OCI-LY1 (cell line): Measurements from ENCODE around the gene KLC1.

Experiments used
- H2AFZ ChIP-seq: fragments of 200-600 bp; sonication (generic), shearing (Covaris generic); 2 replicates; pipeline ENCODE4 v1.6.0; 2014; ENCODE audit warnings: antibody characterized with exemption, mild to moderate bottlenecking, low read length
- H3F3A ChIP-seq: fragments of 200-600 bp; sonication (generic), shearing (Covaris generic); 2 replicates; pipeline ENCODE4 v1.6.0; 2014; ENCODE audit warnings: mild to moderate bottlenecking, antibody characterized with exemption, low read length, moderate library complexity; ENCODE audit not compliant: insufficient read depth
- H3K27ac ChIP-seq: fragments of 200-600 bp; sonication (generic); 2 replicates; pipeline ENCODE4 v1.5.1; 2014; ENCODE audit warnings: low read length, mixed run types, mild to moderate bottlenecking, low read depth; ENCODE audit not compliant: poor library complexity, severe bottlenecking
- H3K27me3 ChIP-seq: fragments of 200-600 bp; sonication (generic); 2 replicates; pipeline ENCODE4 v1.6.0; 2014; ENCODE audit warnings: antibody characterized with exemption, mild to moderate bottlenecking, low read length, moderate library complexity; ENCODE audit not compliant: insufficient read depth
- H3K36me3 ChIP-seq: fragments of 200-600 bp; sonication (generic); 2 replicates; pipeline ENCODE4 v1.6.1; 2014; ENCODE audit warnings: mild to moderate bottlenecking, antibody characterized with exemption, low read length, moderate library complexity, mixed read lengths; ENCODE audit not compliant: insufficient read depth
- H3K4me1 ChIP-seq: fragments of 200-600 bp; sonication (generic); 2 replicates; pipeline ENCODE4 v1.5.1; 2014; ENCODE audit warnings: mild to moderate bottlenecking, low read length, moderate library complexity; ENCODE audit not compliant: insufficient read depth, severe bottlenecking
- H3K4me2 ChIP-seq: fragments of 200-600 bp; sonication (generic), shearing (Covaris generic); 2 replicates; pipeline ENCODE4 v1.6.1; 2014; ENCODE audit warnings: low read length
- H3K4me3 ChIP-seq: fragments of 200-600 bp; sonication (generic); 2 replicates; pipeline ENCODE4 v1.5.1; 2014; ENCODE audit warnings: low read length, low read depth, mild to moderate bottlenecking, mixed read lengths; ENCODE audit not compliant: poor library complexity, severe bottlenecking
- H3K79me2 ChIP-seq: fragments of 200-600 bp; shearing (Covaris generic); 2 replicates; pipeline ENCODE4 v1.6.1; 2016; ENCODE audit warnings: mixed run types, low read length, mixed read lengths; ENCODE audit not compliant: insufficient read depth
- H3K9ac ChIP-seq: fragments of 200-600 bp; sonication (generic), shearing (Covaris generic); 2 replicates; pipeline ENCODE4 v1.6.1; 2014; ENCODE audit warnings: mild to moderate bottlenecking, low read length, mixed read lengths
- H3K9me2 ChIP-seq: fragments of 200-600 bp; sonication (generic), shearing (Covaris generic); 2 replicates; pipeline ENCODE4 v1.6.1; 2014; ENCODE audit warnings: low read depth, mild to moderate bottlenecking, low read length, mixed read lengths
- H3K9me3 ChIP-seq: fragments of 200-600 bp; shearing (Covaris generic); 2 replicates; pipeline ENCODE4 v1.6.1; 2014; ENCODE audit warnings: low read length, mixed read lengths
- H4K20me1 ChIP-seq: fragments of 200-600 bp; sonication (generic), shearing (Covaris generic); 2 replicates; pipeline ENCODE4 v1.6.0; 2016; ENCODE audit warnings: mild to moderate bottlenecking, low read length; ENCODE audit not compliant: insufficient read depth
- EZH2 ChIP-seq: fragments of 200-600 bp; sonication (generic), shearing (Covaris generic); IDR thresholded peaks from 2 replicates; pipeline ENCODE4 v1.8.0; 2017; ENCODE audit warnings: borderline replicate concordance, mixed run types, mild to moderate bottlenecking, antibody characterized with exemption, low read length, moderate library complexity, mixed read lengths
- TF ChIP-seq, protein P1 (sequence below): fragments of 200-600 bp; sonication (generic), shearing (Covaris generic); IDR thresholded peaks from 2 replicates; pipeline ENCODE4 v1.5.1; 2017; ENCODE audit warnings: mild to moderate bottlenecking, antibody characterized with exemption, low read length, moderate library complexity, mixed read lengths

Gene KLC1

DNA sequence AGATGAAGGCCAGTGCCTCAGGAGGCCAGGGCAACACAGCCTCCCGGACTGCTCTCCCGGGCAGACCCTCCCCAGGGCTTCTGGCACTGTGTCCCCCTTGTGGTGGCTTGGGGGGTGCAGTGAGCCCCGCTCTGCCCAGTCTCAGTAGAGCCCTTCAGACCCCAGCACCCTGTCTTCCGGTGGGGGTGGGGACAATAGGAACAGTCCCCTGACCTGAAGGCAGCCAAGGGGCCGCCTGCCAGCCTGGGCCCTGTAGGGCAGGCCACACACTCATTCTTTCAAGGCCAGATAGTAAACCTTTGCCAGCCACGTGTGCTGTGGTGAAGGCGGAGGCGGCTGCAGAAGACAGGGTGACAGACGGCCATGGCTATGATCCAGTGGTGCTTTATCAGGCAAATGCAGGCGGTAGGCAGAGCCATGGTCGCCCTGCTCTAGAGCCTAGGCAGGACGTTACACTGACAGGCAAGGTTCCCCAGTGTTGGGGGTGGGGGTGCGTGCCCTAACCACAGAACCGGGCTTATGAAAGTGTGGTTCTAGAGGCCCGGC lies 101.6 kb downstream of the KLC1 start:
- no peak overlapping the region for H3K9ac ChIP-seq
- no peak overlapping the region for H3K4me3 ChIP-seq
- no peaks in the 10 kb centered on the region for H3K27me3 ChIP-seq
- H3K27ac ChIP-seq, result no peak overlapping the region
- H2AFZ ChIP-seq, result no peak overlapping the region
- no peaks in the 10 kb centered on the region for H3K4me1 ChIP-seq
- no peaks in the 10 kb centered on the region for H4K20me1 ChIP-seq
- no peaks in the 10 kb centered on the region for H3F3A ChIP-seq
- H3K9me3 ChIP-seq, result no peaks in the 10 kb centered on the region
- TF ChIP-seq, protein P1, sequence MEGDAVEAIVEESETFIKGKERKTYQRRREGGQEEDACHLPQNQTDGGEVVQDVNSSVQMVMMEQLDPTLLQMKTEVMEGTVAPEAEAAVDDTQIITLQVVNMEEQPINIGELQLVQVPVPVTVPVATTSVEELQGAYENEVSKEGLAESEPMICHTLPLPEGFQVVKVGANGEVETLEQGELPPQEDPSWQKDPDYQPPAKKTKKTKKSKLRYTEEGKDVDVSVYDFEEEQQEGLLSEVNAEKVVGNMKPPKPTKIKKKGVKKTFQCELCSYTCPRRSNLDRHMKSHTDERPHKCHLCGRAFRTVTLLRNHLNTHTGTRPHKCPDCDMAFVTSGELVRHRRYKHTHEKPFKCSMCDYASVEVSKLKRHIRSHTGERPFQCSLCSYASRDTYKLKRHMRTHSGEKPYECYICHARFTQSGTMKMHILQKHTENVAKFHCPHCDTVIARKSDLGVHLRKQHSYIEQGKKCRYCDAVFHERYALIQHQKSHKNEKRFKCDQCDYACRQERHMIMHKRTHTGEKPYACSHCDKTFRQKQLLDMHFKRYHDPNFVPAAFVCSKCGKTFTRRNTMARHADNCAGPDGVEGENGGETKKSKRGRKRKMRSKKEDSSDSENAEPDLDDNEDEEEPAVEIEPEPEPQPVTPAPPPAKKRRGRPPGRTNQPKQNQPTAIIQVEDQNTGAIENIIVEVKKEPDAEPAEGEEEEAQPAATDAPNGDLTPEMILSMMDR, result peak; percentile 12; the same call in 1 of the 2 replicates
- no peak for TF ChIP-seq EZH2
- H3K9me2 ChIP-seq, result no peaks in the 10 kb centered on the region
- peaks cover 67% of the 10 kb centered on the region for H3K36me3 ChIP-seq
- H3K4me2 ChIP-seq, result no peak overlapping the region
- H3K79me2 ChIP-seq, result no peaks in the 10 kb centered on the region

DNA sequence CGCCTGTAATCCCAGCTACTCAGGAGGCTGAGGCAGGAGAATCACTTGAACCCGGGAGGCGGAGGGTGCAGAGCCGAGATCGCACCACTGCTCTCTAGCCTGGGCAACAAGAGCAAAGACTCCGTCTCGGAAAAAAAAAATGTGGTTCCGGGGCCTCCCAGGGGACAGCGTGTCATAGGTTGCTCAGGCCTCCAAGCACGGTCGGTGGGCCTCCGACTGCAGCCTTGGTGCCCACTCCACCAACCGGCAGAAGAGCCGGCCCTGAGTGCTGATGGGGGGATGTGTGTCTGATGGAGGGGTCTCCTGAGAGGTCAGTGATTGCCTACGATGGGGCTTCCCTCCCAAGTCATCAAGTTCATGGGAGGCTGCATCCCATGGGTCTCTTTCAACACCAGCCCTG lies 102.5 kb downstream of the KLC1 start:
- TF ChIP-seq EZH2, result no peak
- TF ChIP-seq, protein P1, result no peak
- Histone ChIP-seq H3K27me3 (no peaks in the 10 kb centered on the region), H3K9me3 (no peaks in the 10 kb centered on the region), H3K4me1 (no peaks in the 10 kb centered on the region), H3K36me3 (peaks cover 70% of the 10 kb centered on the region), H3K79me2 (no peaks in the 10 kb centered on the region), H3K4me2 (no peak overlapping the region), H3F3A (no peaks in the 10 kb centered on the region), H3K9ac (no peak overlapping the region), H3K4me3 (no peak overlapping the region), H3K9me2 (no peaks in the 10 kb centered on the region), H3K27ac (no peak overlapping the region), H2AFZ (no peak overlapping the region), H4K20me1 (no peaks in the 10 kb centered on the region)

DNA sequence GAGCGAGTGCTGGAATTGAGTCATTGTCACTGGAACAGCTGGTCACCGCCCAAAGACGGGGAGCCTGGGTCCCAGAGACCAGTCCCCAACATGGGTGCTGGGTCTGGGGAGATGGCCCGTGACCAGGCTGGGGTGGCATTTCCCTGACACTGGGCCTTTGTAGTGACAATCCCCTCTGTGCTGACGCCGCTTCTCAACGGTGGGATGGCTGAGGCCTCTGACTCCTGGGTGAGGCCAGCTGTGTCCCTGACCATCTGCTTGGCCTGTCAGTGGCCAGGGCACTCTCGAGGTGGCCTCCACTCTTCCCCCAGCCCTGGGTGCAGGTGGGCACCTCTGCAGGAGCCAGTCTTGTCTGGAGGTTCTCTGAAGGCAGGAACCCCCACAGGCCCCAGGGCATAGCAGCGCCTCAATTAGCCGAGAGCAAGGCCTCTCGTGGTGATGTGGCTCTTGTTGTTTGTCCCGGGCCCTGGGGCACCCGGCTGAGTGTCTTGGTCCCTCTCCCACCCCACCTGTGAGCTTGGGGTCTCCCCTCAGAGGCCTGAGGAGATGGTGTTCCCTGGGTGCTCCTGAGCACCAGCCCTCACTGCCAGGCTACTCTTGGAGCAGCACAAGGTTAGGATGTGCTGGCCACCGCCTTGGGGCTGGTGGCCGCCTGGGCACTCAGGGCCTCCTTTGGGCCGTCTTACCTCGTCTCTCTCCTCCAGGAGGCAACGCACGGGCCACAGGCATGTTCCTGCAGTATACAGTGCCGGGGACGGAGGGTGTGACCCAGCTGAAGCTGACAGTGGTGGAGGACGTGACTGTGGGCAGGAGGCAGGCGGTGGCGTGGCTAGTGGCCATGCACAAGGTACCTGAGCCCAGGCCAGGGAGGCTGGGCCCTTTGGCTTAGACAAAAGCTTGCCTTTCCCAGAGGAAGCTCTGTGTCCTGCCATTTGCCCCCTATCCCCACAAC lies 103.2 kb downstream of the KLC1 start:
- Histone ChIP-seq H2AFZ (no peak overlapping the region), H3K9me3 (no peaks in the 10 kb centered on the region), H4K20me1 (no peaks in the 10 kb centered on the region), H3K79me2 (no peaks in the 10 kb centered on the region), H3K27me3 (no peaks in the 10 kb centered on the region), H3K4me2 (no peak overlapping the region), H3K36me3 (peaks cover 74% of the 10 kb centered on the region), H3K9ac (no peak overlapping the region), H3K4me3 (no peak overlapping the region), H3K9me2 (no peaks in the 10 kb centered on the region), H3K27ac (no peak overlapping the region), H3K4me1 (no peaks in the 10 kb centered on the region), H3F3A (no peaks in the 10 kb centered on the region)
- no peak for TF ChIP-seq EZH2
- TF ChIP-seq, protein P1, result no peak
